Stimulated activated effector memory CD8-positive, alpha-beta T cell treated with anti-CD3 and anti-CD28 coated beads, Interleukin-12 subunit alpha, Interleukin-12 subunit beta, amount 100 ng/mL, for 72 hours (primary cell): ENCODE measurements around the gene IQCK.
"Not testable (repeated sequence)": the region's sequence is repeated elsewhere in the genome, so short reads cannot be mapped to it uniquely, and the experiment has no call there.

Experiments
- ATAC-seq: fragments of 150-1000 bp; cut with Tn5 transposase; 2 replicates; pipeline ENCODE4 v1.10.0; 2021
- DNase-seq, 2 donors: peaks; one replicate each; pipeline ENCODE4 v3.0.0; 2021 to 2022; ENCODE audit warnings: low spot score in 2 of 2
- H3K27ac Mint-ChIP-seq: one replicate; pipeline ENCODE4 v1.8.0; 2022; ENCODE audit warnings: mild to moderate bottlenecking, mixed read lengths
- H3K36me3 Mint-ChIP-seq: one replicate; pipeline ENCODE4 v1.8.0; 2022; ENCODE audit warnings: mild to moderate bottlenecking, mixed read lengths
- H3K4me1 Mint-ChIP-seq: one replicate; pipeline ENCODE4 v1.8.0; 2022; ENCODE audit warnings: mixed read lengths
- H3K4me3 Mint-ChIP-seq: one replicate; pipeline ENCODE4 v1.8.0; 2022; ENCODE audit warnings: mild to moderate bottlenecking, mixed read lengths
- H3K9me3 Mint-ChIP-seq: one replicate; pipeline ENCODE4 v1.8.0; 2022; ENCODE audit warnings: mixed read lengths

IQCK gene

DNA sequence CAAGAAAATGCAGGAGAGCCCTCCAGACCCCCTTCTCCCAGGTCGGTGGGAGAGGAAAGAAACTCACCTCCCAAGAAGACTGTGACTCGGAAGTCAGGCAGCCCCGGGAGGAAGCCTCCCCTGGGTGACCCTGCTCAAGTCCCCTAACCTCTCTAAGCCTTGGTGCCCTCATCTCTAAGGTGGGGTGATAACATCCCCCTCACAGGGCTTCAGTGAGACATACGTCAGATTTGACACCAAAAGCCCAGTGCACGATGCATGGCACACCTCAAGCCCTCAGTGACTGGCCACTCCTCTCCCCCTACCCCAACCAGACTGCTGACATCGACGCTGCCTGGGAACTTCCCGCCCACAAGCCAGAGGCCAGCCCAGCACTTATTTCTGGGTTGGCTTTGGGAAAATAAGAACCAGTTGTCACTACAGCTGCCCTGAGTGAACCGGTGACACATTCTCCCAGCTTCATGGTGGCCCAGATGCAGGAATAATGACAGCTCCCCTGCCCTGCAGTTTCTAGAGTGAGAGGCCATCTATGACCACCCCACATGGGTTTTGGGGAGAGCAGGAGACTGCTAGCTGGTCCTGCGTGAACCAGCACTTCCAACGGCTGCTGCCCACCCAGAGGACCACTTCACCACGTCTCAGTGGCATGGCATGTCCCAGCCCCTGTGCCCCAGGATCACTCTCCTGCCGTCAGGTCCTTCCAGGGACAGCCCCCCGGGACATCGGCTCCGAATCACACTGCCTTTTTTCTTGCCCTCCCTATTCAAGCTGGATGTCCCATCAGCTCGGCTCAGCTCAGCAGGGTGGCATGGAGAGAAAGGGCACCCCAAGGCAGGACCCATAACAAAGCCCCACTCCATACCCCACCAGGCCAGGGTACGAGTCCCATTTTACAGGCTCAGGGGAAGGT, 9.5 kb upstream of the IQCK start:
- Mint-ChIP-seq H3K4me1 (peaks cover 12% of the 10 kb centered on the region), H3K36me3 (peaks cover 86% of the 10 kb centered on the region)
- no peak for ATAC-seq

GRCh38 chr16:19709381-19710136, 8.5 kb upstream of the IQCK start:
- H3K9me3 Mint-ChIP-seq: no peaks in the 10 kb centered on the region
- H3K4me1 Mint-ChIP-seq: peaks cover 20% of the 10 kb centered on the region
- H3K27ac Mint-ChIP-seq: peak overlapping the region; percentile 90
- no peak overlapping the region for H3K4me3 Mint-ChIP-seq
- H3K36me3 Mint-ChIP-seq: peaks cover 85% of the 10 kb centered on the region
- ATAC-seq (no peak), DNase-seq (no peak)

More for the DNA sequence above, 9.5 kb upstream of the IQCK start:
- DNase-seq: no peak
- Mint-ChIP-seq H3K27ac (peak overlapping the region; percentile 90), H3K9me3 (no peaks in the 10 kb centered on the region), H3K4me3 (no peak overlapping the region)

- no peak overlapping the region for H3K4me3 Mint-ChIP-seq
- H3K27ac Mint-ChIP-seq: peak overlapping the region; percentile 90
- peaks cover 85% of the 10 kb centered on the region for H3K36me3 Mint-ChIP-seq
- no peaks in the 10 kb centered on the region for H3K9me3 Mint-ChIP-seq
- no peak for ATAC-seq
- peaks cover 24% of the 10 kb centered on the region for H3K4me1 Mint-ChIP-seq
- DNase-seq: no peak
Measured at GRCh38 chr16:19710191-19710908, 7.7 kb upstream of the IQCK start.

- no peak for DNase-seq
- H3K9me3 Mint-ChIP-seq: no peaks in the 10 kb centered on the region
- ATAC-seq: no peak
- H3K4me3 Mint-ChIP-seq: no peak overlapping the region
- H3K36me3 Mint-ChIP-seq: peaks cover 84% of the 10 kb centered on the region
- H3K4me1 Mint-ChIP-seq: peaks cover 26% of the 10 kb centered on the region
- H3K27ac Mint-ChIP-seq: no peak overlapping the region
Measured at GRCh38 chr16:19710991-19711545, 7.0 kb upstream of the IQCK start.

DNA sequence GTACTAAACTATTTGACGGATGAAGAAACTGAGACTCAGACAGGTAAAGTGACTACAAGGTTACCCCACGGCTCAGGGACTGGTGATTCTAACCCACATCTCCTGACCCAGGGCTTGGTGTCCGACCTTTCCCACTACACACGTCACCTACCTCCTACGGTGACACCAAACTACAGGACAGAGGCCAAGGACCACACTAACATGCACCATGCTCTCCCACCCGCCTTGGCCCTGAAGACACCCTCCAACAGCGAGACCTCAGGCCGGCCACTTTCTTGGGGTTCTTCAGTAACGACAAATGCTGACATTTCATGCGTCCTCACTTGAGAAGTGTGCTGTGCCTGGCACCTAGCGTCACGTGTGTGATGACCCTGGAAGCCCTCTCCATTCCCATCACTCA, 6.4 kb upstream of the IQCK start:
- no peak for DNase-seq
- no peak overlapping the region for H3K4me3 Mint-ChIP-seq
- ATAC-seq: no peak
- H3K36me3 Mint-ChIP-seq: peaks cover 78% of the 10 kb centered on the region
- H3K27ac Mint-ChIP-seq: no peak overlapping the region
- H3K9me3 Mint-ChIP-seq: no peaks in the 10 kb centered on the region
- H3K4me1 Mint-ChIP-seq: peaks cover 30% of the 10 kb centered on the region

GRCh38 chr16:19712418-19713058, 5.5 kb upstream of the IQCK start:
- Mint-ChIP-seq H3K4me3 (no peak overlapping the region), H3K9me3 (no peaks in the 10 kb centered on the region), H3K27ac (no peak overlapping the region), H3K36me3 (peaks cover 74% of the 10 kb centered on the region), H3K4me1 (peaks cover 37% of the 10 kb centered on the region)
- ATAC-seq (no peak), DNase-seq (no peak)

GRCh38 chr16:19713697-19714096, 4.4 kb upstream of the IQCK start:
- ATAC-seq (no peak), DNase-seq (no peak)
- Mint-ChIP-seq H3K36me3 (peaks cover 75% of the 10 kb centered on the region), H3K27ac (peak overlapping the region; percentile 42), H3K4me1 (peaks cover 37% of the 10 kb centered on the region), H3K9me3 (no peaks in the 10 kb centered on the region), H3K4me3 (no peak overlapping the region)

DNA sequence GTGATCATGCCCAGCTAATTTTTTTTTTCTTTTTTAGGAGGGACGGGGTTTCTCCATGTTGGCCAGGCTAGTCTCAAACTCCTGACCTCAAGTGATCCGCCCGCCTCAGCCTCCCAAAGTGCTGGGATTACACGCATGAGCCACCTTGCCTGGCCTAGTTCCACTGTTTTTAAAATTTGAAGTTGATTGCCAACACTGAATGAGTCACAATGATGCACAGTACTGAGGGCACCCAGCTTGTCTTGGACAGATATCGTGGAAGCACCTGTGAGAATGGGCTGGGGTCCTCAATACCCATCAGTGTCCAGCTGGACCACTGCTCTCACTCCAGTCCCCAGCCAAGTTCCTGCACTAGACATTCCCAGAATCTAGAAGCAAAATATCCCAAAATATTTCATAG, 2.5 kb upstream of the IQCK start:
- peak overlapping the region; percentile 3 for H3K27ac Mint-ChIP-seq
- no peak overlapping the region for H3K4me3 Mint-ChIP-seq
- H3K4me1 Mint-ChIP-seq: peaks cover 25% of the 10 kb centered on the region
- no peaks in the 10 kb centered on the region for H3K9me3 Mint-ChIP-seq
- ATAC-seq (no peak), DNase-seq (no peak)
- peaks cover 56% of the 10 kb centered on the region for H3K36me3 Mint-ChIP-seq

DNA sequence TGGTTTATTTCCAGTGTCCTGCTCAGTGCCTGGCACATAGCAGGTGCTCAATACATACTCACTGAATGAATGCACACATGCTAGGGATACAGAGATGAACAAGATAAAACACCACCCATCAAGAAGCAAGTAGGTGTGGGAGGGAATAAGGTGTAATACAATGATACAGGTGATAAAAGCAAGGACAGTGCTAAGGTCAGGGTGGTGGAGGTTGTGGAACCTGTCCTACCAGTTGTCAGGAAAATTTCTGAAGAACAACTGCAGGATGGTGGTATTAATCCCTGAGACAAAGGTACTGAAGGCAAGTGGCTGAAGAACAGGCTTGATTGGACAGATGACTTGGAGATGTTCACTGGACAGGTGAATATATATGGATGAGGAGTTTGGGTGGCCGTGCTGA, 1.9 kb upstream of the IQCK start:
- H3K4me1 Mint-ChIP-seq: peaks cover 25% of the 10 kb centered on the region
- no peak for ATAC-seq

GRCh38 chr16:19716728-19717127, 1.3 kb upstream of the IQCK start:
- H3K9me3 Mint-ChIP-seq, DNase-seq, ATAC-seq: not testable (repeated sequence)
- peaks cover 45% of the 10 kb centered on the region for H3K36me3 Mint-ChIP-seq
- H3K4me1 Mint-ChIP-seq: peaks cover 25% of the 10 kb centered on the region
- peak overlapping the region; percentile 93 for H3K27ac Mint-ChIP-seq
- peak overlapping the region; percentile 87 for H3K4me3 Mint-ChIP-seq

More for the DNA sequence above, 1.9 kb upstream of the IQCK start:
- H3K27ac Mint-ChIP-seq: peak overlapping the region; percentile 3
- H3K36me3 Mint-ChIP-seq: peaks cover 50% of the 10 kb centered on the region
- H3K4me3 Mint-ChIP-seq: peak overlapping the region; percentile 87
- H3K9me3 Mint-ChIP-seq: no peaks in the 10 kb centered on the region
- DNase-seq: no peak

DNA sequence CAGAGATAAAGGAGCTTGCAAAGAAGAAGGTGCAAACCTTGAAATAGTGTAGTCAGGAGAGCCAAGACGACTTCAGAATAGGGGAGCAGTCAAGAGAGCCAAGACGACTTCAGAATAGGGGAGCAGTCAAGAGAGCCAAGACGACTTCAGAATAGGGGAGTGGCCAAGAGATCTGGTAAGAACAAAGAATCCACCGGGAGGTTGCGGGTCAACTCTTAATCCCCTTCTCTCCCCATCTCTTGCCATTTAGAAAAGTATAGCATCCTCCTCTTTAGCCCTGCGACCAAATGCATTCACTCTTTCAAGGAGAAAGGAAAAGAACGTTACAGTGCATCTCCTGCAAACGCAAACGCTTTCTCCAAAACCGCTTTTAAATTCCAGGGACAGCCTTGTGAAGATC, 757 bp upstream of the IQCK start:
- Mint-ChIP-seq H3K27ac (peak overlapping the region; percentile 93), H3K36me3 (peaks cover 45% of the 10 kb centered on the region), H3K4me1 (peaks cover 25% of the 10 kb centered on the region), H3K4me3 (peak overlapping the region; percentile 87), H3K9me3 (no peaks in the 10 kb centered on the region)
- ATAC-seq: no peak
- no peak for DNase-seq

DNA sequence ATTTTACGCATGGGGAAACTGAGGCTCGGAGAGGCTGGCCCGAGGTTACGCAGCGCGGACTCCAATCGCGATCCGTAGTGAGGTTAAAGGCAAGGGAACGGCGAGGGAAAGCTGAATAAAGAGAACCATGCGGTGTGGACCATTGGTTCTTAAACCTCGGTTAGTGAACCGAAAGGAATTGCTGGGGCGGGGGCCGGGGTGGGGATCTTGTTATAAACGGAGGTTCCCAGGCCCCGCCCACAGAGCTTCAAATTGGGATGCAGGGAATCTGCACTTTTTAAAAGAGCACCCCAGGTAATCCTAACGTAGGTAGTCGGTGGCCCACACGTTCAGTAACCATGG, 524 bp downstream of the IQCK start:
- DNase-seq (no peak), ATAC-seq (no peak)
- Mint-ChIP-seq H3K27ac (peak overlapping the region; percentile 93), H3K9me3 (no peaks in the 10 kb centered on the region), H3K4me3 (peak overlapping the region; percentile 87), H3K36me3 (peaks cover 35% of the 10 kb centered on the region), H3K4me1 (peaks cover 25% of the 10 kb centered on the region)

- no peaks in the 10 kb centered on the region for H3K9me3 Mint-ChIP-seq
- H3K27ac Mint-ChIP-seq: no peak overlapping the region
- no peak for ATAC-seq
Measured at GRCh38 chr16:19722269-19722952, 4.3 kb downstream of the IQCK start.

DNA sequence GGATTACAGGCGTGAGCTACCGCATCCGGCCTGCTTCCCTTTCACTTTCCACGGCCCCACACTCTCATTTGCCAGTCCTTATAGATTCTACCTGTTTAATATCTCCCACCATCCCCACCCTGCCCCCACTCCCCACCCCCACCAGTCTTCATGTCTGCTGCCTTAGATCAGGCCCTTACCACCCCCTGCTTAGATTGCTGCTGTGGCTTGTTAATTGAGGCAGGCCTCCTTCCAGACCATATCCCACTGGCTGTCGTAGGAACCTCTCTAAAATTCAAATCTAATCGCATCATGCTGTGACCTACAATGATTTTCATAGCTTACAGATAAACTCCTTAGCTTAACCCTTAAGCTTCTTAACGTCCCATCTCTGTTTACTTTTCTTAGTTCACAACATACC, 4.9 kb downstream of the IQCK start:
- ATAC-seq: no peak
- Mint-ChIP-seq H3K4me3 (no peak overlapping the region), H3K36me3 (peaks cover 4% of the 10 kb centered on the region), H3K9me3 (no peaks in the 10 kb centered on the region), H3K4me1 (no peaks in the 10 kb centered on the region), H3K27ac (no peak overlapping the region)
- DNase-seq: no peak

More at GRCh38 chr16:19722269-19722952, 4.3 kb downstream of the IQCK start:
- no peak for DNase-seq
- peaks cover under 1% of the 10 kb centered on the region for H3K4me1 Mint-ChIP-seq
- H3K36me3 Mint-ChIP-seq: peaks cover 9% of the 10 kb centered on the region
- no peak overlapping the region for H3K4me3 Mint-ChIP-seq
